Muscle of arm (tissue), 12 donors: ENCODE results near the gene CC2D2B. TPM values are rescaled to one million over a fixed set of nuclear protein-coding genes. Genes with fewer than 3 reads are reported as not detected.
A peak's percentile ranks its signal among the peaks of the same experiment; 100 is the strongest.
"Not testable (repeated sequence)": the region's sequence is repeated elsewhere in the genome, so short reads cannot be mapped to it uniquely, and the experiment has no call there.

Experiments used
- DNase-seq: peaks from one replicate; pipeline ENCODE4 v3.0.0-alpha.2; 2013
- polyA plus RNA-seq, 12 donors: library from polyadenylated mRNA; unstranded; fragments of 120-200 nt; gene quantifications; one replicate each; pipeline ENCODE4 v1.2.1, GENCODE V29; 2013; ENCODE audit not compliant: insufficient read length in 12 of 12

Gene CC2D2B
- polyA plus RNA-seq, 12 donors: 0.41 to 1.9 (median 0.99) TPM; not detected in 2

DNA sequence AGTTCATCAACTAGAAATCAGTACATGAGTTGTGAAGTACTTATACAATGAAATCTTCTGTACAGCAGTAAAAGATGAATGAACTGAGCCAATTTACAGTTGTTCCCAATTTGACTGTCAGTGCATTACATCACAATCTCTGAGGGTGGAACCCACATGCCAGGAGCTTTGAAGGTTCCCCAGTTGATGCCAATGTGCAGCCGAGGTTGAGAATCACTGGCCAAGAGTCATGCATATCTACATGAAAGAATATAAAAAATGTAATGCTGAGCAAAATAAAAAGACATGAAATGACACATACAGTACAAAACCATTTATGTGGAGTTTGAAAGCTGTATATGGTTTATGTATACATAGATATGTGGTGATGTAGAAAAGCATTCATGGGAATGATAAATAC lies 113.6 kb downstream of the CC2D2B start:
- no peak for DNase-seq

DNA sequence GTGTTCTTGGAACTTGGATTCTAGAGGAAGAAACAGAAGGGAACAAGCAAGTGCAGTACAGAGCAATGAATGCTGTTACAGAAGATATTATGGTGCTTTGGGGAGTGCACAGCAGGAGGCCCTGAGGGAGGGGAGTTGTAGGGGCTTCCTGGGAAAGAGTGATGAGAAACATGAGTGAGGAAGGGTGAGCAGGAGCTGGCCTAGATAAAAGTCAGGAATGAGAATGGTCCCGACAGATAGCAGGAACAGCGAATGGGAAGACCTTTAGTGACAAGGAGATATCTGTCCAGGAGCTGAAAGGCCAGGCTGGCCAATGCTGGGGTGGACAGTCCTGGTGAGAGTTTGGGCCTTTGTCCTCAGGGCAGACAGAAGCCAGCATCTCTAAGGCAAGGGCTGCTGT lies 115.0 kb downstream of the CC2D2B start:
- no peak for DNase-seq

- DNase-seq: no peak
Observed at GRCh38 chr10:96023168-96023567, 115.4 kb downstream of the CC2D2B start.

DNA sequence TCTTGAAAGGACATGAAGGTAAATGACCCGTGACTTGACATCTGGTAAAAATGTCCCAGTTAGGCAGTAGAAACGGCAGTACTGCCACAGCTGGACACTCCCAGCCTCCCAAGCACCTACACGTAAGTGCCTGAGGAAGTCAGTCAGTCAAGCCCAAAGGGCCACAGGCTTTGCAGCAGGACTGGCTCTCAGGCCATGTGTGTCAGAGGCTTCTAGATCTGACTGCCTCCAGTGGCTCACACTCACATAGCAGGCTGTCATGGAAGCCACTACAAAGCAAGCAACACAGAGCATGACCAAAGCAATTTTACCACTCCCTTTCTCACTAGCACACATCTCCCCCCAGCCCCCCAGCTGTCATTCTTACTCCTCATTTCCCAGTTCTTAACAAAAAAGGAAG lies 117.8 kb downstream of the CC2D2B start:
- no peak for DNase-seq

DNA sequence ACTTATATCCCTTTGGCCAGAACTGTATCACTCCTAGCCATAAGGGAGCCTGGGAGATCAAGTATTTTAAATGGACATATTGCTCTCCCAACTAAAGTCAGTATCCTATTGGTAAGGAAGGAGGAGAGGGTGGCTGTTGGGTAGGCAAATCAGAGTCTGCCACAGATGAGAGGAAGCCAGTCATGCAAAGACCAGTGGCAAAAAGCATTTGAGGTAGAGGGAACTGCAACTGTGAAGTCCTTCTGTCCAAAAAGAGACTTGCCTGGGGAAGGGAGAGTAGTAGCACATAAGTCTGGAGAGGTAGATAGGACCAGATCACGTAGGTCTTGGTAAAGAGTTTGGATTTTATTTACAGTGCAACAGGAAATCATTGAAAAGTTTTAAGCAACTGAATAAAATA lies 126.8 kb downstream of the CC2D2B start:
- DNase-seq: no peak

DNA sequence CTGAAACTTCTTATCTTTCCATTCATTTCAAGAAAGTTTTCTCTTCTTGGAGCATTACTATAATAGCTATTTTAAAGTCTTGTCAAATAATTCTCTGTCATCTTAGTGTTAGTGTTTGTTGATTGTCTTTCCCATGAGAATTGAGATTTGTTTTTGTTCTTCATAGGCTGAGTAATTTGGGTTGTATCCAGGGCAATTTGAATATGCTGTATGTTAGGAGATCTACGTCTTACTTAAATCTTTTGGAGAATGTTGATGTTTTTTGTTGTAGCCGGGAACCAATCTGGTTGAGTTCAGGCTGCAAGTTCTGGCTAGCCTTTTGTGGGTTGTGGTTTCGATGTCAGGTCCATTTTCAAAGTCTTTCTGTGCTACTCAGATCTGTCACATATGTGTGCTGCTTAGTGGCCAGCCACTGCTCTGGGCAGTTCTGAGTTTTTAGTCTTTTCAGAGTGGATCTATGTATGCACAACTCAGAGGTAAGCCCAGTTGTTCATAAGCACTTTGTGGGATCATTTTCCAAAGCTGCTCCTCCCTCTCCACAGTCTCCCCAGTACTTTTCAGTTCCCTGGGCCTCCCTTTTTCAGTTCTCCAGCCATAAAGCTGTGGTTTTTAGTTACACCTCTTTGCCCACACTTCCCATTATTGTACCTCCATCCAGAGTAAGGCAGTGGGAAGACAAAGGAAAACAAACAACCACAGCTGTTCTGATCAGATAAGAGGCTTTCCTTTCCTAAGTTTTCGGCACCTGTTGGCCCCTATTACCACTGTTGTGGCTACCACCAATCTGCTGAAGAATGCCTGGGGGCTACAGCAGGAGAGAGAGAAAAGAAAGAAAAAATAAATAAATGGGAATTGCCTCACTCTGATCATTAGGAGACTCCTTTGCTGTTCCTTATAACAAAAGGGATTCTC lies 131.0 kb downstream of the CC2D2B start:
- no peak for DNase-seq

DNA sequence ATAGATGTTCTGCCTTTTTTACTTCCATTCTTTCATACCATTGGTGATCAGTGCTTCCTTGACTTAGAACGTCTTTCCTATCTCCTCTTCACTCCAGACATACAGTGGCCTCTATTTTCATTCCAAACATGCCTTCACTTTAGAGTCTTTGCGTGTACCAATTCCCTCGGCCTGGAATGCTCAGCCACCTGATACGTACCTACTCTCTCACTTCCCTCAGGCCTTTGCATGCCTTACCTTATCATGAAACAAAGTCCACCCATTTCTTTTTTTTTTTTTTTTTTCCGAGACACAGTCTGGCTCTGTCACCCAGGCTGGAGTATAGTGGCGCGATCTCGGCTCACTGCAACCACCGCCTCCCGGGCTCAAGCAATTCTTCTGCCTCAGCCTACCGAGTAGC lies 133.4 kb downstream of the CC2D2B start:
- DNase-seq: no peak

DNA sequence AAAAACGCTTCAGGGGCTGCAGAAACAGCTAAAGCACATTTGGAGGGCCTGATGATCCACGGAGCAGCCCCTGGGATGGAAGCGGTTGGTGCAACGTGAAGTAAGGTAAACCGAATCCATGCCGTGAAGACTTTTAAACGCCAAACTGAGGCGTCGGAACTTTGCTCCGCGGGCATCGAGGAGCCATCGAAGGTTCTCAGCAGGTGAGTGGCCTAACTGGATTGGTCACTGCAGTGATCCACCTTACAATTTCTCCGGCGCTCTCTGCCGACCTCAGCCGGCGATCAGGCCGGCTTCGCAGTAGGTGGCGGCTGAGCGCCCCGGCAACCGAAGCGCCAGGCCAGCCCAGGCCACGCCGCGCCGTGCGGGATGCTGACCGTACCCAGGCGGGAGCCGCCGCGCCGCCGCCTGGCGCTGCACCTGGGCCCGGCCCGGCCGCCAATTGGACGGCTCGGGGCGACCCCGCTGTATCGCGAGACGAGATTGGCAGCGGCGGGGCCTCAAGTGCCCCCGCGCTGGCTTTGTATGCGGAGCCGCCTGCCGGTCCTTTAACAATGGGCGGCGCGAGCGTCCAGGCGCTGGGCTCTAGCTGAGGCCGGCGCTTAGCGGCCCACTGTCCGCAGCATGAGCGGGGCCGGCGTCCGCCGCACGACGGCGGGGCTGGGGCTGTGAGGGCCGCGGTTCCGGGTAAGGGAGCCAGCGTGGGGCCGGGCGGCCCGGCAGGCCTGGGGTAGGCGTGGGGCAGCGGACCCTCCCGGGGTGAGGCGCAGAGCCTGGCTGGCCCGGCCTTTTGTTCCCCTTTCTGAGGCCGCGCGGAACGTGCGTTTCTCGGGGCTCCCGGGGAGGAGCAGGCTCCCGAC lies 135.5 kb downstream of the CC2D2B start, which contains the start of gene CCNJ:
CCNJ (plus strand) TSS at position 551 of the 860 bp plus-strand sequence. CDS start 811 bp downstream, outside the sequence.
- peak; percentile 89 for DNase-seq

GRCh38 chr10:96043893-96044715 lies 136.3 kb downstream of the CC2D2B start:
- DNase-seq: peak; percentile 56

- DNase-seq: no peak
Observed at GRCh38 chr10:96044736-96045135, 137.0 kb downstream of the CC2D2B start.

- DNase-seq: no peak
Observed at GRCh38 chr10:96046546-96046945, 138.8 kb downstream of the CC2D2B start.

- DNase-seq: no peak
Observed at GRCh38 chr10:96047004-96047649, 139.4 kb downstream of the CC2D2B start.

DNA sequence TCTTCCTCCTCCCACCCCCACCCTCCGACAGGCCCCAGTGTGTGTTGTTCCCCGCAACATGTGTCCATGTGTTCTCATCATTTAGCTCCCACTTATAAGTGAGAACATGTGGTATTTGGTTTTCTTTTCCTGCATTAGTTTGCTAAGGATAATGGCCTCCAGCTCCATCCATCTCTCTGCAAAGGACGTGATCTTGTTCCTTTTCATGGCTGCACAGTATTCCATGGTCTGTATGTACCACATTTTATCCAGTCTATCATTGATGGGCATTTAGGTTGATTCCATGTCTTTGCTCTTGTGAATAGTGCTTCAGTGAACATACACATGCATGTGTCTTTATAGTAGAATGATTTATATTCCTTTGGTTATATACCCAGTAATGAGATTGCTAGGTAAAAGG lies 140.2 kb downstream of the CC2D2B start:
- not testable (repeated sequence) for DNase-seq

DNA sequence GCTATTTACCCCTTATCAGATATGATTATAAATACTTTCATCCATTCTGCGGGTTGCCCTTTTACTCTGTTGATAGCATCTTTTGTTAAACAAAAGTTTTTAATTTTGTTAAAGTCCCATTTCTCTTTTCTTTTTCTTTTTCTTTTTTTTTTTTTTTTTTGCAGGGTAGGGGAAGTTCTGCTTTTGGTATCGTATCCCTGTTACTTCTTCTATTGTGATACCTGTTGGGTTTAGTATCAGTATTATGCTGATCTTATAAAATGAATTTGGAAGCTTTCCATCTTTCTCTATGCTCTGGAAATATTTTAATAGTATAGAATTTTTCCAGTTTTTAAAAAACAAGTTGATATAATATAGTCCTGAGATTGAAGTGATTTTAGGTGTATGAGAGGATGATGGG lies 141.6 kb downstream of the CC2D2B start:
- DNase-seq: no peak

- no peak for DNase-seq
Observed at GRCh38 chr10:96053985-96054384, 146.2 kb downstream of the CC2D2B start.

DNA sequence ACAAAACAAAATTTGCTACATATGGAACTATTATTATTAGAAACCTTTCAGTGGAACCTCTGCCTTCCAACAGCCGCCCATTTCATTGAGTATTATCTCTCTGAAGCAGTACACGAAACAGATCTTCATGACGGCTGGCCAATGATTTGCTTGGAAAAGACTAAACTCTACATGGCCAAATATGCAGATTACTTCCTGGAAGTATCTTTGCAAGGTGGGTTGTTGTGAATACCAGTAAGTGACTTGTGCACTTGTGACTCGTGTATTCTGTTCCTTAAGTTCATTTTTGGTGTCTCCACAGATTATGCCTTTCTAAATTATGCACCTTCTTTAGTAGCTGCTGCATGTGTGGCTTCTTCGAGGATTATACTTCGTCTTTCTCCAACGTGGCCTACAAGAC lies 149.0 kb downstream of the CC2D2B start:
- no peak for DNase-seq

DNA sequence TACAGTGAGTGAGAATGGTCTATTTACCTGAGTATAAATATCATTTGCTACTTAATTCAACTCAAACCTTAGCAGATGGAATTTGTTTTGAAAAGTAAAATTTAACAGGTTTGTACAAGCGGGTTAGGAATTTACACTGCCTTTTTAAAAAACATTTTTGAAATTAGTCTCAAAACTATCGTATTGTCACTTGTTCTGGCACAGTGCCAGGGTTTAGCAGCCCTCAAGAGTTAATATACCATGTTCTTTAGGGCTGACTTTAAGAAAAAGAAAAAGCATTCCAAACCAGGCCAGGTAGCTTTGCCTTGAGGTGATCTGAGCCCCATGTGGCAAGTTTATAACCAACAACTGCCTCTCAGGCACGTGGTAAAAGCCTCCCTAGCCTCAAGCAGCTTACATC lies 153.5 kb downstream of the CC2D2B start:
- no peak for DNase-seq

DNA sequence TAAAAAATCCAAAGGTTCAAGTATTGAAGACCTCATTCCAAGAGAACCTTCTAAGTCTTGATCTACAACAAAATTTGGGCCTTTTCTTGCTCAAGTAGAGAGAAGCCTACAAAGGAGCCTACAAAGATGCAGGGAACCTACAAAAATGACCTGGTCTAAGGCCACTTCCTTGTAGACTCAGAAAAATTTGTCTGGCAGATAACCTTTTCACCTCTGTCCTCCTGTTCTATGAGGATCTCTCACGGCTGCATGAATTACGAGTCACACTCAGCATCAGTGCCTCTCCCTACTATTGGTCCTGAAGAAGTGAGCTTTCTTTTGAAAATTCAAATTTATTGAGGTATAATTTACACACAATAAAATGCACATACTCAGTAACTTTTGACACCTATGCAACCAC lies 164.9 kb downstream of the CC2D2B start:
- DNase-seq: no peak

DNA sequence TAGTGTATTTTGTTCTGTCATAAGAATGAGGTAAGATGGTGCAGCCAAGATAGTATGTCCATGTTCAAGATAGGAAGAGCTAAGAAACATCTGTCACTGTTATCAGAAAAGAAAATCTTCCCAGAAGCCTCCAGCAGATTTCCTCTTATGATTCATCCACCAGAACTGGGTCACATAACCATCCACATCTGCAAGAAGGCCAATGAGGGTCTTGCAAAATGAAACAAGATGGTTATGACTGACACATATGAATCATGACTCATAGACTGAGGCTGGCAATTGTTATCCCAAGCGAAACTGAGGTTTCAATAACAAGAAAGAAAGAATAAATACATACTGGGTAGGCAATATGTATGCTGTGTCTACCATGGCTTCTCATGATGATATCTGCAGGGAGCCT lies 165.9 kb downstream of the CC2D2B start:
- no peak for DNase-seq

GRCh38 chr10:96074776-96075175 lies 167.0 kb downstream of the CC2D2B start:
- DNase-seq: no peak

DNA sequence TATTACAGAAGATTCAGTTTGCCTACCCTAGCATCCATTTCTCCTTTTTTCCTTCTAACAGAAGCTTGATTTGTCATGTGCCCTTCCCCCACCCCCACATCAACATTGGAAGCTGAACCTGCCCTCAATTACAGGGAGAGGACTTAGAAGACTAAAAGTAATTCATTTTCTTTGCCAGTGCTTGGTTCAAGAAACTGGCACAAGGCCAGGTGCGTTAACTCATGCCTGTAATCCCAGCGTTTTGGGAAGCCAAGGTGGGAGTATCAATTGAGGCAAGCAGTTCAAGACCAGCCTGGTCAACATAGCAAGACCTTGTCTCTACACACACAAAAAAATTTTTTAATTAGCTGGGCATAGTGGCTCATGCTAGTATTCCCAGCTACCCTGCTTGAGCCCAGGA lies 168.2 kb downstream of the CC2D2B start:
- DNase-seq: no peak
